Inflammatory macrophage treated with lipopolysaccharide for 1 hour (primary cell): ENCODE measurements around the gene OR2H2.

Experiments used
- DNase-seq, 2 donors: peaks; one replicate each; pipeline ENCODE4 v3.0.0-alpha.2; 2020 to 2022

OR2H2 gene

DNA sequence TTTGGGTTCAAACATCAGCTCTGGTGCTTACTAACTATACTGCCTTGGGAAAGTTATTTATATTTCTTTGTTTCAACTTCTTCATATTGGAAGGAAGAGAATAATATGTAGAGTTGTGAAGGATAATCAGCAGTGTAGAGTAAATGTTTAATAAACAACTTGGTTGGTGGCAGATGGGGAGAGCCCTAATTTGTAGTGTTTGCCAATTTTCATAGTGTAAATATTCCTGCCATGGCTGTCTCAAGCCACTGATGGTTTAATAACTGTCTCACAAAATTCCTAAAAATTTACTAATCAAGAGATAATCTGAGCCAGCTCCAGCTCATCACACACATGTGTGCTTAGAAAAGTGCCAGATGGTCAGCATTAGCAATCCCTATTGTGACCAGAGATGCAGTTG, at the start of gene OR2H2:
OR2H2 (plus strand) TSS at position 301 of the 400 bp plus-strand sequence. CDS start 2,824 bp downstream, outside the sequence.
- no peak for DNase-seq

- no peak for DNase-seq
Observed at GRCh38 chr6:29537714-29538403, 47.1 kb upstream of the OR2H2 start.

- no peak for DNase-seq
Observed at GRCh38 chr6:29547573-29547972, 37.3 kb upstream of the OR2H2 start.

DNA sequence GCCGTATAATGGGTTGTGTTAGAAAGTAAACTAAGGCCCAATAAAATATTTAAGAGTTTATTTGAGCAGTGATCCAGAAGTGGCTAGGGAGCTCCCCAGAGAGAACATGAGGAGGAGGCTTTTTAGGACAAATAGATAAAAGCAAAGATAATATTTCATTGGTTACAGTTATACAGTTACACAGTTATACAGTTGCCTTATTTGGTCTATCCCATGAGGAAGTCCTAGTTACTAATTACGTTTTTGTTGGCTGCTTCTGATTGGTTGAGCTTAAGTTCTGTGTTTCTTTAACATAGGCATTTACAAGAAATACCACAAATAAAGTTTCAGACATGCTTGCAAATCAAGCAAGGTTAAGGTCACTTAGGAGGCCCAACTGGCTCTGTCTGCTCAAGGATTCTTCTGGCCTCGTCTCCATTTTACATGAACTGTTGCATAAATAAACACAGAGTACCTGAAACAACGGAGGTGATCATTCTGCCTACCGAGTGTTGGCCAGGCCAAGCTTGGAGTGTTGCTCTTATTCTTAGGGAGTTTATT, 32.3 kb upstream of the OR2H2 start:
- peak; percentile 64 to 92 for DNase-seq

DNA sequence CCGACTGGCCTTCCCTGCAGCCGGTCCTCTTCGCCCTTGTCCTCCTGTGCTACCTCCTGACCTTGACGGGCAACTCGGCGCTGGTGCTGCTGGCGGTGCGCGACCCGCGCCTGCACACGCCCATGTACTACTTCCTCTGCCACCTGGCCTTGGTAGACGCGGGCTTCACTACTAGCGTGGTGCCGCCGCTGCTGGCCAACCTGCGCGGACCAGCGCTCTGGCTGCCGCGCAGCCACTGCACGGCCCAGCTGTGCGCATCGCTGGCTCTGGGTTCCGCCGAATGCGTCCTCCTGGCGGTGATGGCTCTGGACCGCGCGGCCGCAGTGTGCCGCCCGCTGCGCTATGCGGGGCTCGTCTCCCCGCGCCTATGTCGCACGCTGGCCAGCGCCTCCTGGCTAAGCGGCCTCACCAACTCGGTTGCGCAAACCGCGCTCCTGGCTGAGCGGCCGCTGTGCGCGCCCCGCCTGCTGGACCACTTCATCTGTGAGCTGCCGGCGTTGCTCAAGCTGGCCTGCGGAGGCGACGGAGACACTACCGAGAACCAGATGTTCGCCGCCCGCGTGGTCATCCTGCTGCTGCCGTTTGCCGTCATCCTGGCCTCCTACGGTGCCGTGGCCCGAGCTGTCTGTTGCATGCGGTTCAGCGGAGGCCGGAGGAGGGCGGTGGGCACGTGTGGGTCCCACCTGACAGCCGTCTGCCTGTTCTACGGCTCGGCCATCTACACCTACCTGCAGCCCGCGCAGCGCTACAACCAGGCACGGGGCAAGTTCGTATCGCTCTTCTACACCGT, 31.5 kb upstream of the OR2H2 start:
- DNase-seq: peak; percentile 17 to 19

GRCh38 chr6:29554764-29555163, 30.2 kb upstream of the OR2H2 start:
- DNase-seq: no peak

DNA sequence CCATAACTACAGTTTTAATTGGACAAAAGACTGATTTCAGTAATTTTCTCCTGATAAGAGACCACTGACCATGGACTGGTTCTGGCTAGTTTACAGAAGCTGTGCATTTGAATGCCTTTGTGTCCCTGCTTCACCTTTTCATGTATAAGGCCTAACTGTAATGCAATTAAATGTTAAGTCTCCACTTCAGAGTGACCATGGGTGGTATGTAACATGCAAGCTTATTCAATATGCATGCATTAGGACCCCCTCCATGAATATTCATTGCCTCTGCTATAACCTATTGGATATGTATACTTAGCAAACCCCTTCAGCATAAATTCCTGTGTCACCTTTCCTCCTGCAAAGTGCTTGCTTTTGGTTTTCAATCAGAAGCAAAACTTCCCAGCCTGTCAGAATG, 27.6 kb upstream of the OR2H2 start:
- no peak for DNase-seq

GRCh38 chr6:29558439-29559079, 26.4 kb upstream of the OR2H2 start:
- DNase-seq: no peak

GRCh38 chr6:29559524-29560287, 25.2 kb upstream of the OR2H2 start, which contains the start of gene UBD:
TSS of gene UBD (minus strand) at chr6:29559732. CDS start at chr6:29559701, 31 bp downstream.
- DNase-seq: no peak

DNA sequence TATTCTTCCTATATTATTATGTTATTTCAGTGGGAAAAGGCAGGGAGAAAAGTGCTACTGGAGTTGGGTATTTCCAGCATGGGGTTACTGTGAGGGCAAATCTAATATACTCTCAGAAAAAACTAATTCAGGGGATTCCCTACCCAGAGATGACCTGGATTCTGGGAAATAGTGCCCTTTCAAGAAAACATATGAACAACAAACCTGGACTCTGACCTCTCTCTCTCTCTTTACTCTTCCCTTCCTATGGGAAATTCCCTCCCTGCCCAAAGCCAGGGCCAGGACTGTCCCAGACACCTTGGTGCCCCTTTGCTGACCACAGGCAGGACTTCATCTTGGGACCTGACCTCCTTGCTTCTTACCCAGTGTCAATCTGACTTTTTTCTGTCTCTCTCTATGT, 23.8 kb upstream of the OR2H2 start:
- no peak for DNase-seq

- no peak for DNase-seq
Observed at GRCh38 chr6:29561606-29562181, 23.2 kb upstream of the OR2H2 start.

GRCh38 chr6:29563435-29563965, 21.4 kb upstream of the OR2H2 start:
- peak in 1 of 2 donors; percentile 1 for DNase-seq

GRCh38 chr6:29564875-29565274, 20.0 kb upstream of the OR2H2 start:
- no peak for DNase-seq

- no peak for DNase-seq
Observed at GRCh38 chr6:29566856-29567255, 18.1 kb upstream of the OR2H2 start.

GRCh38 chr6:29567541-29567940, 17.4 kb upstream of the OR2H2 start:
- DNase-seq: no peak

GRCh38 chr6:29567991-29568390, 16.9 kb upstream of the OR2H2 start:
- DNase-seq: no peak

DNA sequence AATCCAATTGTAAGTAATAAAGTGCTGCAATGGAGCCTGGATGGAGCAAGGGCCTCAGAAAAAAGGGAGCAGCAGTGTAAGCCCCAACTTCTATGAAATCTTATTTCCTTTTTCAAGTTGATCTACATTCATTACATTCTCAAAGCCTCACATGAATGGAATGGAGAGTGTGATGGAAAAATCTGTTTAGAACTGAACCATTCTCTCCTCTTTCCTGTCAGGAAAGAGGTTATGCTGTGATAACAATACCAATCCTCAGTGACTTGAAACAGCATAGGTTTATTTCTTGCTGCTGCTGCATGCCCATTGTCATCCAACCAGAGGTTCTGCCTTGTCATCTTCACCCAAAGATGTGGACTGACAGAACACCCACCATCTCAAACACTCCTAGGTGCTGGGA, 8.9 kb upstream of the OR2H2 start:
- no peak for DNase-seq

DNA sequence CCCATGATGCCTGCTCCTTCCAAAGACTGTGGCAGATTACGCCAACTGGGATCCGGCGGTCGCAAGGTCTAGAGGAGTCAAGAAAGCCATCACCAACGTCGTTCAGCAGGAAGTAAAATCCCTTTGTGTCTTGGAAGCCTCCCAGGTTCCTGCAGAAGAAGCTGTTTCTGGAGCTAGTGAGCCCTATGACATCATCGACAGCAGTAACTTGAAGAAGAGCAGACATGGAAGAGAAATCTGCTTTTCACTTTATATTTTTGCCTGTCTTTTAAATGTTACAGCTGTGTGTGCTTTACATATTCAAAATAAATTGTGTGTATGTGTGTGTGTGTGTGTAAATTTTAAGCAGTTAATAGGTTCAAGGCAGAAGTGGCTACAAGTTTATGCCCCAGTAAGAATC, 7.4 kb upstream of the OR2H2 start:
- no peak for DNase-seq

- peak; percentile 17 to 72 for DNase-seq
Observed at GRCh38 chr6:29589423-29590048, 4.6 kb downstream of the OR2H2 start.

GRCh38 chr6:29590218-29590808, 5.4 kb downstream of the OR2H2 start:
- DNase-seq: no peak

DNA sequence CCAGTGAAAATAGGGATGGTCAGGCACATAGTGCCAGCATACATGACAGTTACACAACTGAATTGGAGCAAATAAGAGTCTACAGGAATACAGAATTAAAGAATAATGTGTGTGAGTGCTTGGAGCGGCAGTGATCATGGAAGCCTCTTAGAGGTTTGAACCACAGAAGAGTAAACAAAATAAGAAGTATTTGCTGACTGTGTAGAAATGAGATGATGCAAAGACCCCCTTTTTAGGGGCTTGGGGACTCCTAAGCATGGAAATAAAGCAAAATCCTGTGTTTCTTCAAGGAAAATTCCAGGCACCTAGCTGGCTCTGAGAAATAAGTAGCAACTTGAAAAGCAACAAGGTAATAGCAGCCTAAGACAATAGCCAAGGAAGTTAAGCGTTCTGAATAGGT, 6.8 kb downstream of the OR2H2 start:
- no peak for DNase-seq
